ENCODE results near the gene TOB2.
"Not testable (repeated sequence)": the region's sequence is repeated elsewhere in the genome, so short reads cannot be mapped to it uniquely, and the experiment has no call there.

The TOB2 gene

GRCh38 chr22:41474872-41475451 is 28.4 kb upstream of the TOB2 start:
- Histone ChIP-seq H3K9me3 (ENCODE audit: insufficient read depth, low read length) (no peaks in the 10 kb centered on the region), H3K4me1 (ENCODE audit: insufficient read depth, insufficient read length) (peaks cover 2% of the 10 kb centered on the region), H3K36me3 (ENCODE audit: insufficient read depth, insufficient read length, low read length) (peaks cover 24% of the 10 kb centered on the region), H3K9ac (ENCODE audit: insufficient read length, low read depth) (no peak overlapping the region), H3K27me3 (ENCODE audit: insufficient read depth, insufficient read length) (no peaks in the 10 kb centered on the region), H3K4me3 (ENCODE audit: insufficient read length, low read depth) (no peak overlapping the region)
- TF ChIP-seq YY1 (IDR thresholded peaks at IDR 0.05; ENCODE audit: insufficient read depth, insufficient read length) (no peak), SUZ12 (IDR thresholded peaks at IDR 0.05; ENCODE audit: extremely low read depth, insufficient read depth, insufficient read length) (no peak), ZNF274 (IDR thresholded peaks at IDR 0.05; ENCODE audit: low read depth, low read length) (no peak)
- no peak for DNase-seq (ENCODE audit: low read depth, low spot score)

GRCh38 chr22:41471568-41471967 is 25.0 kb upstream of the TOB2 start:
- Histone ChIP-seq H3K4me3 (ENCODE audit: insufficient read length, low read depth) (no peak overlapping the region), H3K4me1 (ENCODE audit: insufficient read depth, insufficient read length) (no peaks in the 10 kb centered on the region), H3K9ac (ENCODE audit: insufficient read length, low read depth) (no peak overlapping the region), H3K36me3 (ENCODE audit: insufficient read depth, insufficient read length, low read length) (peaks cover 37% of the 10 kb centered on the region), H3K27me3 (ENCODE audit: insufficient read depth, insufficient read length) (no peaks in the 10 kb centered on the region), H3K9me3 (ENCODE audit: insufficient read depth, low read length) (no peaks in the 10 kb centered on the region)
- TF ChIP-seq SUZ12 (IDR thresholded peaks at IDR 0.05; ENCODE audit: extremely low read depth, insufficient read depth, insufficient read length) = no peak
- no peak for DNase-seq (ENCODE audit: low read depth, low spot score)

GRCh38 chr22:41470886-41471285 is 24.3 kb upstream of the TOB2 start:
- TF ChIP-seq SUZ12 (IDR thresholded peaks at IDR 0.05; ENCODE audit: extremely low read depth, insufficient read depth, insufficient read length) (no peak), ZNF274 (IDR thresholded peaks at IDR 0.05; ENCODE audit: low read depth, low read length) (no peak)
- Histone ChIP-seq H3K4me3 (ENCODE audit: insufficient read length, low read depth) (no peak overlapping the region), H3K9me3 (ENCODE audit: insufficient read depth, low read length) (no peaks in the 10 kb centered on the region), H3K36me3 (ENCODE audit: insufficient read depth, insufficient read length, low read length) (peaks cover 44% of the 10 kb centered on the region), H3K4me1 (ENCODE audit: insufficient read depth, insufficient read length) (no peaks in the 10 kb centered on the region), H3K9ac (ENCODE audit: insufficient read length, low read depth) (no peak overlapping the region), H3K27me3 (ENCODE audit: insufficient read depth, insufficient read length) (no peaks in the 10 kb centered on the region)
- no peak for DNase-seq (ENCODE audit: low read depth, low spot score)

- DNase-seq (ENCODE audit: low read depth, low spot score) = no peak
- peak overlapping the region; percentile 73 for H3K4me3 ChIP-seq (ENCODE audit: insufficient read length, low read depth)
- TF ChIP-seq ZNF274 (IDR thresholded peaks at IDR 0.05; ENCODE audit: low read depth, low read length) (no peak), YY1 (IDR thresholded peaks at IDR 0.05; ENCODE audit: insufficient read depth, insufficient read length) (no peak), SUZ12 (IDR thresholded peaks at IDR 0.05; ENCODE audit: extremely low read depth, insufficient read depth, insufficient read length) (no peak)
- no peaks in the 10 kb centered on the region for H3K27me3 ChIP-seq (ENCODE audit: insufficient read depth, insufficient read length)
- peak overlapping the region; percentile 84 for H3K9ac ChIP-seq (ENCODE audit: insufficient read length, low read depth)
- no peaks in the 10 kb centered on the region for H3K9me3 ChIP-seq (ENCODE audit: insufficient read depth, low read length)
- H3K4me1 ChIP-seq (ENCODE audit: insufficient read depth, insufficient read length) = no peaks in the 10 kb centered on the region
- H3K36me3 ChIP-seq (ENCODE audit: insufficient read depth, insufficient read length, low read length) = peaks cover 54% of the 10 kb centered on the region
These were observed 22.7 kb upstream of the TOB2 start for GRCh38 chr22:41469218-41469851.

GRCh38 chr22:41468381-41469217 is 22.0 kb upstream of the TOB2 start, which contains the start of the genes ACO2 and PHF5A:
Gene ACO2, plus strand, starts transcription at chr22:41469117. Its CDS starts 30 bp downstream, at chr22:41469147.
Gene PHF5A, minus strand, starts transcription at chr22:41468692. Its CDS starts 39 bp downstream, at chr22:41468653.
- Histone ChIP-seq H3K9me3 (ENCODE audit: insufficient read depth, low read length) (no peaks in the 10 kb centered on the region), H3K4me3 (ENCODE audit: insufficient read length, low read depth) (peak within 1 kb of the TSS; percentile 73), H3K4me1 (ENCODE audit: insufficient read depth, insufficient read length) (no peaks in the 10 kb centered on the region), H3K27me3 (ENCODE audit: insufficient read depth, insufficient read length) (no peaks in the 10 kb centered on the region), H3K36me3 (ENCODE audit: insufficient read depth, insufficient read length, low read length) (peaks cover 61% of the 10 kb centered on the region), H3K9ac (ENCODE audit: insufficient read length, low read depth) (peak within 1 kb of the TSS; percentile 84)
- TF ChIP-seq SUZ12 (IDR thresholded peaks at IDR 0.05; ENCODE audit: extremely low read depth, insufficient read depth, insufficient read length) (no peak), YY1 (IDR thresholded peaks at IDR 0.05; ENCODE audit: insufficient read depth, insufficient read length) (peak; percentile 89)
- DNase-seq (ENCODE audit: low read depth, low spot score) = peak; percentile 94

- Histone ChIP-seq H3K36me3 (ENCODE audit: insufficient read depth, insufficient read length, low read length) (peaks cover 73% of the 10 kb centered on the region), H3K9ac (ENCODE audit: insufficient read length, low read depth) (no peak overlapping the region), H3K4me3 (ENCODE audit: insufficient read length, low read depth) (no peak overlapping the region), H3K27me3 (ENCODE audit: insufficient read depth, insufficient read length) (no peaks in the 10 kb centered on the region), H3K4me1 (ENCODE audit: insufficient read depth, insufficient read length) (no peaks in the 10 kb centered on the region), H3K9me3 (ENCODE audit: insufficient read depth, low read length) (no peaks in the 10 kb centered on the region)
- no peak for DNase-seq (ENCODE audit: low read depth, low spot score)
- no peak for TF ChIP-seq ZNF274 (IDR thresholded peaks at IDR 0.05; ENCODE audit: low read depth, low read length)
- no peak for TF ChIP-seq SUZ12 (IDR thresholded peaks at IDR 0.05; ENCODE audit: extremely low read depth, insufficient read depth, insufficient read length)
- TF ChIP-seq YY1 (IDR thresholded peaks at IDR 0.05; ENCODE audit: insufficient read depth, insufficient read length) = no peak
These were observed 15.3 kb upstream of the TOB2 start for GRCh38 chr22:41461901-41462300.

GRCh38 chr22:41460071-41460470 is 13.5 kb upstream of the TOB2 start:
- H3K9ac ChIP-seq (ENCODE audit: insufficient read length, low read depth); H3K4me1 ChIP-seq (ENCODE audit: insufficient read depth, insufficient read length); H3K27me3 ChIP-seq (ENCODE audit: insufficient read depth, insufficient read length); H3K4me3 ChIP-seq (ENCODE audit: insufficient read length, low read depth); H3K9me3 ChIP-seq (ENCODE audit: insufficient read depth, low read length); DNase-seq (ENCODE audit: low read depth, low spot score): not testable (repeated sequence)
- H3K36me3 ChIP-seq (ENCODE audit: insufficient read depth, insufficient read length, low read length) = peaks cover 56% of the 10 kb centered on the region

Data from NT2/D1 (cell line).